NCI-H2081 (cell line): Measurements from ENCODE around the gene PTPRK.

Experiments
- DNase-seq, 2 experiments: peaks; one replicate each; lab custom pipeline; 2025; lab: John Stamatoyannopoulos, UW

The PTPRK gene

DNA sequence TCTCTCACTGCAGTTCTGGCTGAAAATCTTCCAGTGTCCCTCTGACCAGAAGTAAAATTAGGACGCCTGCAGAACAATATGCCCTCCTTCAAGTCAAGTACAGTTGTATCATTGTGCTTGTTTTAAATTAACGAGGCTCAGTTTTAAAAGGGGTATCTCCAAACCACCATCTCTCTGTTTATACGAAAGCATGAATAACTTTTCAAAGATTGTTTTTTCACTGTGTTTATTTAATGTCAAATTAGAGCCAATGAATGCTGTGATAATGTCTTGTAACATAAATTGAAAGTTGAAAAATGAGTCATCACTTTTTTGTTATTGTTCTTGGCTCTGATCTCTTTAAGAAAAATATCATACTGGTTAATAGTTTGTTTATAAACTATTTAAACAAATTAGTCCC, 388.8 kb downstream of the PTPRK start:
- DNase-seq = no peak

DNA sequence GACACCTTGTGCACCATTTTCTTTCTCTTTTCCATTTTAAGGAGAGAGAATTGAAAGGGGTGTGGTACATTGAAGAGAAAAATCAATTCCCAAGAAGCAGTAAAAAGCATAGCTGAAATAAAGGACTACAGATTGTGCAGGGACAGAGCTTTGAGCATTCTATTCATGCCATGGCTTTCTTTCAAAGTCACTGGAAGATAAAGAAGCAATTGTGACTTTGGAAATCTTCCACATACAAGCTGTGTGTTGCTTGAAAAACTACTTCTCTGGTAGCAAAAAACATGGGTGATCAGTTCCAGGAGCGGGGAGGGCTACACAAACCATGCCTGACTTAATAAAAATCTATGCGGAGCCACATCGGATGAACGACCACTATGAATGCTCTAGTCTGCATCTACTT, 389.4 kb downstream of the PTPRK start:
- DNase-seq = no peak

DNA sequence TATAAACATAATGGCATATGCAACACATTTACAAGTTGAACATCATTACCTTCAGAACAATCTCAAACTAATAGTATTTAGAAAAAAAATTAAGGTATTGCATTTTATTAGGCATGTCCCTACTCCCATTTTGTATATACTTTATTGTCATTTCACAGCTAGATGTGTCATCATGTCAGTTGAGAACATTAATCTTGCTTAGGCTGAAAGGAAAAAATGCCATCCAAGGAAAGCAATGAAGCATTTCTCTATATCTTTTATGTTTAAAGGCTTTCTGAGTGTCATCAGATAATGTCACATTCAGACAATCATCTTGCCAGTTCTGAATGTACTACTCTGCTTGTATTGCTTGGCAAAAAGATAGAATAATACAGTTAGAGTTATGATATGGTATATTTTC, 390.7 kb downstream of the PTPRK start:
- DNase-seq = no peak

DNA sequence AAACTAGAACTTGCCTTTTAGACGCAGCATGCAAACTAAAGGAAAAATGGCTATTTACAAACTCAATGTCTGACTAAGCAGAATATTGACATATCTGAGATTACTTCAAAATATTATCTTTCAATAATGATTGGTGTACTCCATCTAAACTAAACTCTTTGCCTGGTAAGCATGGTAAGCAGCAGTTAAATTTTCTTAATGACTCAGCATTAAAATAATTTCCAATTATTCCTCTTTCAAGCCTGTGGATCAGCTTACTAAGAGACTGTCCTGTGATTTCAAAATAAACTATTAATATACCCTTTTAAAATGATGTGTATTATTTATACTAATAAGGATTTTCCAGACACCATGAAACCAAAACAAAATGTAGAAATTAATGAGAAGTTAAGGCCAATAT, 392.7 kb downstream of the PTPRK start:
- DNase-seq = no peak

DNA sequence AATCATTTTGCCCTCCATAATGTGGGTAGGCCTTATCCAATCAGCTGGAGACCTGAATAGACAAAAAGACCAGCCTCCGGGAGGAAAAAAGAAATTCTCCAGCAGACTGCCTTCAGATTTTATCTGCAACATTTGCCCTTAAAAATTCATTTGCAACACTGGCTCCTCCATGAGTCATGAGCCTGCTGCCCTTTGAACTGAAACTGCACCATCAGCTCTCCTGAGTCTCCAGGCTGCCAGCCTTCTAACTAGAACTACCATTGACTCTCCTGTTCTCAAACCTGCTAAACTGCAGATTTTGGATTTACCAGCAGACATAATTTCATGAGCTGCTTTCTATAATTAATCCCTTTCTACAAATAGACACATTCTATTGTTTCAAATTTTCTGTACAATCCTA, 395.7 kb downstream of the PTPRK start:
- DNase-seq = no peak

DNA sequence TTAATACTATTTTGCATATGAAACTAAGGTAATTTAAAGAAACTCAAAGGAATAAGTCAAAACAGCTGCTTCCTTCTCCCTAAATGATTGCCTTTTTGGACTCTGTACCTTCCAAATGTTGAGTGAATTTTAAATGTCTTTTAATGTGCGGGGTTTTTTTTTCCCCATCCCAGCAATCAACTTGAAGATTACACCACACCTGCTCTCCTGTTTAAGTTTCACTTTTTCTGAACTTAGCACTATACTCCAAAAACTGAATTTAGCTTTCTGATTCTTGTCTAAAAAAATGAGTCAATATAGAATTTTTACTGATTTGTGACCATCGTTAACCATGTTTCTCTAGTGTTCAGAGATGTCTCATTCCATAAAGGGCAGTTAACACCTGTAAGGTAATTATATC, 398.8 kb downstream of the PTPRK start:
- no peak for DNase-seq

DNA sequence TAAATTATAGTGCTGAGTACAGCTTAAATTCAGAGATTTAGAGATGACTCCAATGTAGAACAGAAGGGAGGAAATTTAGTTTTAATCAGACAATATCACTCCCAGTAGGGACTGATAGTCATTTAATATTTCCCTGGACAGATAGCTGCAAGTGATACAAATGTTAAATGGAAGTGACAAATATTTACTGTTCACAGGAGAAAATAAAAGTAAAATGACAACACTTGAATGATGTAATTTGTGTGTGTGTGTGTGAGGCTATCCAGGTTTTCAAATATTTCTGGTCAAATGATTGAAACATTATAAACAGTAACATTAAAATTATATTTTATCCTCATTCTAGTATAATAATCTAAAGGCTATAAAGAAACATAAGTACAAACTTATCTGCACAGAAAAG, 399.2 kb downstream of the PTPRK start:
- DNase-seq = no peak

DNA sequence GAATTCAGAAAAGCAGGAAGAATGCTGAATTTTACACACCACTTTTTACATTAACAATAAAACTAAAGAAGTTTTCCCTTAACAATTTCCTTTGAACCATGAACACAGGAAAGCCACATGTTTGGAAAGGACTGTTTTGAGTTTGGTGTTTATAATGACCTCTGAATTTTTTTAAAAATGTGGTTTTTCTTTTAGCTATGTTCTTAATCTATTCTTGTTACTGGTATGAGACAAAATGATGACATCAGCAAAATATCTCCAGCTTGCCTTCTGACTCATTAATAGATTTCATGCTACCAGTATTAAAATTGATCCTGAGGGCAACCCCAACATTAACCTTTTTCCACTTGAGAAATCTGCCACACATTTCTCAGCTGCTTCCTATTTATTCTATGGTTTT, 402.0 kb downstream of the PTPRK start:
- no peak for DNase-seq

DNA sequence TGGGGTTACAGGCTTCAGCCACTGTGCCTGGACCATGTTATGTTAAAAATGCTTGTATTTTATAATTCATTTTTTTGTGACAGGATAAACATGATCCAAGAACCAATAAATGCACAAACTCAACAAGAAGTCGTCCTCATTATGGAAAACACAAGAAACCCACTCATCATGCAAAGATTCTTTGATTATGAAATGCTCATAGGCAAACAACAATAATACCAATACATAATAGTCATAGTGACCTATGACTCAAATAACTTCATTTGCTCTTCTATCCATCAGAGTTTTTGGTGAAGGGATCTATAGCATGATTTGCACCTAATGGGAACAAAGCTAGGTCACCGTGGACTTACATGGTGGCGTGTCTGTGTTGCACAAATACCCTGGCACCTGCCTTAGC, 402.5 kb downstream of the PTPRK start:
- DNase-seq = no peak

DNA sequence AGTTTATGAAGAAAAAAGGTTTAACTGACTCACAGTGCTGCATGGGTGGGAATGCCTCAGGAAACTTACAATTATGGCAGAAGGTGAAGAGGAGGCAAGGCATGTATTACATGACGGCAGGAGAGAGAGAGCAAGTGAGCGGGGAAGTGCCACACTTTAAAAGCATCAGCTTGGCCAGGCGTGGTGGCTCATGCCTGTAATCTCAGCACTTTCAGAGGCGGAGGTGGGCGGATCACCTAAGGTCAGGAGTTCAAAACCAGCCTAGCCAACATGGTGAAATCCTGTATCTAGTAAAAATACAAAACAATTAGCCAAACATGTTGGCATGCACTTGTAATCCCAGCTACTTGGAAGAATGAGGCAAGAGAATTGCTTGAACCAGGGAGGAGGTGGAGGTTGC, 406.2 kb downstream of the PTPRK start:
- no peak for DNase-seq

DNA sequence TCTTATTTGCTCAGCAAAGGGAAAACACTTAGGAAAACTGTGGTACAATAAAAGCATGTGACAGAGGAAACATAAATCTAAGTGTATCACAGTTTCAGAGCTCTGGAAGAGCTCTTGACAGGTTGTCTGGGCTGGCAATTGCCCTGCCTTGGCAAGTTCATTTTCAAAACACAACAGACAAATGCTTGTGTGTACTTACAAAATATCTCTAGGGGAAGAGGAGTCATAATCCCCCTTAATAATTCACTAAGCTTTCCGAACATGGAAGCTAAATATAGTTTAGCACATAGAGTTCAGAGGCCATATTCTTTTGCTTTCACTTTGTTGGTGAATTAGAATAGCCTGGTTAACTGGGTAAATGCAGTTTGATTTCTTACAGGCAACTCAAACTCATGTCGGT, 407.9 kb downstream of the PTPRK start:
- peak in 1 of 2 experiments; percentile 42 for DNase-seq

DNA sequence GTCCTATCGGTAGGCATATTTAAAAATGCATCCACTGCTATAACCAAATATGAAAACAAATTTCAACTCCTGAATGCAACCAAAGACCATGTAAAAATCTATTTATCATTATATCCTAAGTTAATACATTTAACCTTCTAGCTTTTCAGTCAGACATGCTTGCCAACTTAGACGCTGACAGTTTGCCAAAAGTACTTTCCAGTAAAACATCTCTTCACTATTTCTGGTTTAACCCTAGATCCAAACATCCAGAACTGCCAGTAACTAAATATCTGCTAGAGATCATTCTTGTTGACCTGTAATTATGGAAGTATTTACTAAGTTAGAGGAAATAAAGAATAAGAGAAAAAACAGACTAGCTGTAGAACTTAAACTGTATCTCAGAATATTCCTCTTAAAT, 409.3 kb downstream of the PTPRK start:
- DNase-seq = no peak

DNA sequence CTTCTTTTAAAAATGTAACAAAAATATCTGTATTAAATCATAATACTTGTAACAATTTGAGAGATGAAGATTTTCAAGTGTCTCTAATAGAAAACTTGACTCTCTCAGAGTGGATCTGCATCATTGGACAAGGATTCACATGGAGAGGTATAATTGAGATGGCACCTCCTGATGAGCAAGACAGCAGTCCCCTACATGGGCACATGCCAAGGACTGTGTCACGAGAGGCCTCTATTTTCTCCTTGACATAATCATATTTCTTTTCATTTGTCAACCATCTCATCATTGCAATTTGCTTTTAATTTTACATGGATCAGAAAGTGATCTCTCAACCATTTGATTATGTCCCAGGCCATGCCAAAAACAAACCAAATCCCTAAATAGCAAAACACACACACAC, 412.7 kb downstream of the PTPRK start:
- DNase-seq = no peak

DNA sequence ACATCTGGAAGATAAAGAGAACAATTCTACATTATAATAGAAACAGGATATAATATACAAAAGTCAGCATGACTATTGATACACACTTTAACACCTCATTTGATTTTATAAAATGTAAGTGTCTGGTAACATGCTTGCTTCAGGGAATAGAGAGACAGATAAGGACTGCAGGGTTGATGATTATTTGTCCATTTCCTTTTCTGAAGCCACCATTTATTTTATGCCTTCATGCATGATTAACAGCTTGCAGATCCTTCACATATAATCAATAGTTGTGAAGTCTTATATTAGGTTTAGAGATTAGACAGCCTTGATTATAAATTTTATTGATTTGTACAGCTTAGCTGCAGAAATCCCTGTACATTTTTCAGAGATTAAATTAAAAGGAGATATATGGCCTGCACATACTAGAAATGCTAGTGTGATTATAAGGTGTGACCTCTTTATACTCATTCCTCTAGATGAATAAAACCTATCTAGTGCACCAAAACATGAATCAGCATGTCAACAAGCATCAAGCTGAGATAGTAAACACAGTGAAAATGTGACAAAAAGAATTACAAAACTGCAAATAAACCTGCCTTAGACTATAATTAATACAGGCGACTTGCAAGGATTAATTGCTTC, 420.7 kb downstream of the PTPRK start:
- DNase-seq = no peak

DNA sequence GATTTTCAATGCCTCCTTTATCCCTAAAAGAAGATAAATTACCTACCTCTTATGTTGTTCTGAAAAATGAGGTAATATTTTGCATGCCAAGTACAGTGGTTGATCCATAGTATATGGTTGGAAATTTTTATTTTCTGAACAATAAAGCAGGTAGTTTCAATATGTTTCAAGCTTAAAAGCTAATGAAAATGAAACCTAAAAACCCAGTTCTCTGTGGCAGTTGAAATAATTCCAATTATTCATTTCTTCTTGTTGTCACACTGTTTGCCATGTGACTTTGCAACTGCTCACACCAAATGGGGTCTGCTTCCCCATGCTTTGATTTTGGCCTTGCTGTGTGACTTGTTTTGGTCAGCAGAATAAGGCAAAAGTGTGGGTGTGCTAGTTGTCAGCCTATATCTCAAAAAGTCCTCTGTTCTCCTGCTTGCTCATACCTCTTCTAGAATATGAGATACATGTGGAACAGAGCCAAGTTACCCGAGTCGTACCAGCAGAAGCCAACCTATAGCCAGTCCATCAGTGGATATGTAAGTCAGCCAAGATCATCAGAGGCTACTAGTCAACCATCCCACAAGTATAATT, 422.3 kb downstream of the PTPRK start:
- DNase-seq = no peak

DNA sequence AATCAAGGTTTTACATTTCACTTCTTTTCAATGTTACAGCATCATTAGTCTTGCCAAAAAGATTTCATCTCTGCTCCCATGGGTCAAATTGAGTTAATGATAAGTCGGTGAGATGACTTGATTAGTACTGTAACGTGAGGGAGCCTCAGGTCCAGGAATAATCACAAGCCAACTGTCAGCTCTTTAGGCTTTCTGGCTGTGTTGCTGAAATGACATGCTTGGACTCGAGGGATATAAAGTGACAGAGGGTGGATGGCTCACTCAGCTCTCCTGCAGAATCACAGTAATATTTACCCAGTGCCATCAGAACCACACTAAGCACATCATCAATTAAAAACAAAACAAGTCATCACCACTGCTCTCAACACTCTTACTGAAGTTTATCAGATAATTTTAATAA, 423.4 kb downstream of the PTPRK start:
- no peak for DNase-seq

DNA sequence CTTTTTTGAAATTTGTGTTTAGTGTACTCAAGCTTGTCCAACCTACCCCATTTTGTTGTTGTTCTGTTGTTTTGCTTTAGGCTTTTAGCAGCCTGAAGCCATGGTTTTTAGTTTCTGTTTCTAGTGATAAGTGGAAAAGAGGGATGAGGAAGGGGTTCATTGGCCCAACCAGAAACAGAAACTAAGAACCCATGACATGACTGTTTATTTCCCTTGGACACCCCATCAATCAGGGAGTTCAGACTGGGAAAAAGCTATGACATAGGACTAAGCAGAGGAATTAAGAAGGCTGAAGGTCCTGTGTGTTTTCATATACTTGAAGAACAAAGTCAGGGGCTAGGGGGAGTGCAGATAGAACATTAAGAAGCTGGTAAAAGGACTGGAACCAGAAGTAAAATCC, 425.0 kb downstream of the PTPRK start:
- DNase-seq = no peak

DNA sequence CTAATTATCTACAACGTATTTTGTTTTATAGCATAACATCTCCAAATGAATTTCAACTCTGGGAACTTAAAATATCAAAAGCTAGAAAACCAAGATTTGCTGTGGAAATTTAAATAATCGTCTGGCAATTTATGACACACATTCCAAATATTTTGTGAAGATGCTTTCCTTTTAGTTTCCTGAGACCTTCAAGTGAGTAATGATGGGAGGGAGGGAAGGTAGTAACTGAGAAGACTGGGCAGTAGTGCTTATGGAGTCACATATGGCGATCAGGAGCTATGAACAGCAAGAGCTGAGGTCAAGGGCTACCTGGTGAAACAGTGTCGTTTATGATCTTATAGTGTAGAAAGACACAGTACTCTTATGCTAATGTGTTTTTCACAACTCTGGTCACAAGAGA, 441.4 kb downstream of the PTPRK start:
- no peak for DNase-seq

DNA sequence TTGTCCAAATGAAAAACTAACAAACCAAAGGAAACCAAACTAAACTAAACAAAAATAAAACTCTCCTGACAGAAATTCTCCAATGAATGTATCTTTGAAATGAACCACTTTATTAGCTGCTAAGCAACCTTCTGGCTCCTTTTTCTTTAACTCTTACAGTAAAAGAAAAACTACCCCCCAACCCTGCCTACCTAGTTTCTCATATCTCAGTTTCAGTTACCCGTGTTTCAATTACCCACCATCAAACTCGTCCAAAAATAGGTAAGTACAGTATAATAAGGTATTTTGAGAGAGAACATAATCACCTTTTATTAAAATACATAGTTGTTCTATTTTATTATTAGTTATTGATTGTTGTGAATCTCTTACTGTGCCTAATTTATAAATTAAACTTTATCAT, 442.1 kb downstream of the PTPRK start:
- DNase-seq = no peak

DNA sequence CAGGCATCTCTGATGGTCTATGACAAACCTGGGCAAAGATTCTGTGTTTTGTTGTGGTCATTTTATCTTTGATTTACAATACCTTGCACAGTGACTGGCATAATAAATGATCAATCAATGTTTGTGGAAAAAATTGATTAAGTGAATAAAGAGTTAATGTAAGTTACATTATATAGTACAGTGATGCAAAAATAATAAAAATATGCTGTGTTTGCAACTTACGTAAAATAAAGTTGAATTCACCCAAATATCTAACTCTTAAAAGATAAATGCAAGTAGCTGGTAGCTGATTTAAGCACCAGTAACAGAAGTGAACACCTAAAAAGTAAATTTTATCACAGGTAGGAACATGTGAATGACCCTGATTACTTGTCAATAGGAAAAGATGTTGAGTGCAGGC, 443.6 kb downstream of the PTPRK start:
- no peak for DNase-seq

DNA sequence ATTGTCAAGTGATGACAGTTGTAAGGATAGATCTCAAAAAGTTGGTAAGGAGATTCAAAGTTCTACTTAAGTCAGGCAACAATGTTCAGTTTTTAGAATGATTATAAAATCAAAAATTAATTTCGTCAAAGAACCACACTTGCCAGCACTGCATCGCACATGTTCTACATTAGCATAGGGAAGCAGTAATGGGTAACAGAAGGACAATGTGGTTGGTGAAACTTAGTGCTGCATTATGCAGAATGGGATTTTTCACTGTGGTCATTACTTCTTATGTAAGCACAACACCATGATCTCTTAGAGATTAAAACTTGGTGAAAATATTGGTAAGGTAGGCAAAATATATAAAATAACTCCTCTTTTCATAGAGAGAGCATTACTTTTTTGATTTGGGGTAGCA, 445.8 kb downstream of the PTPRK start:
- DNase-seq = no peak

DNA sequence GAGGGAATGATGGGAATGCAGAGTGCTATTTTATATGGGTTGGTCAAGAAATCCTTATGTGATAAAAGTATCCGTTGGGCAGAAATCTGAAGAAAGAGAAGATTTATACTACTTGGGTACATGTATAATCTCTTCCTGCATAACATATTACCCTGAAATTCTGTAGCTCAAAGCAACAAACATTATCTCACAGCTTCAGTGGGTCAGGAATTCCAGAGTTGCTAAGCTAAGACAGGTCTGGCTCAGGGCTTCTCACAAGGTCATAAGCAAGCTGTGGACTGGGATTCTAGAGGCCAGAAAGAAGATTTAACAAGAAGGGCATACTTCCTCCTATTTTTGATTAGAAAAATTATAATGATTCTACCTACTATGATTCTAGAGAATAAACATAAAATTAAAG, 447.0 kb downstream of the PTPRK start:
- no peak for DNase-seq

DNA sequence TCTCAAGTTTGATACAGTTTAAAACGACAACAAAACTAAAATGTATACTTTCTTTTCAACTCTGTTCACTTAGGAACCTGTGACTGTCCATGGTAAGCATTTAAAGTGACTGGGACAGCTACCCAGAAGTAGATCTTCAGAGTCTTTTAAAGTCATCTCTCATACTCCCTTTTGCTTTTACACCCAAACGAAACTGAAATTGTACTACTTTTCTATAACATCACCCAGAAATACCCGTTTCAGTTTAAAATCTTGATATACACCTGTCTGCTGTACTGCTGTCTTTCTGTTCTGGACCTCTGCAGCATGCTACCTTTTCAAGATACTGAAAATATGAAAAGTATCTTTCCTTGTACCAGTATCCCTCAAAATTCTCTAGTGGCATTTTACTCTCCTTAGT, 449.2 kb downstream of the PTPRK start:
- no peak for DNase-seq

DNA sequence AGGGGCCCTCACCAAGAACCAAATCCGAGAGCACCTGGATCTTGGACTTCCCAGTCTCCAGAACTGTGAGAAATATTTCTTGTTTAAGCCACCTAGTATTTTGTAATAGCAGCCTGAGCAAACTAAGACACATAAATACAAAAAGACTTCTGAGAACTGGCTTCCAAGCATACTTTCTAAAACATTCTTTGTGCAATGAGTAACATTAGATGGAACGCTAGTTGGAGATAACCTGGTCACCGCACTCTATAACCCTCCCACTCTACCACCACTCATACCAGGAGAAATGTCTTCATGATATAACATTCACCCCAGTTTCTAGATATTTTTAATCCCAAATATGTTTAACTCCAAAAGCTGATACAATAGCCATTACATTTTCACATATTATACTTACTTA, 450.0 kb downstream of the PTPRK start:
- no peak for DNase-seq

DNA sequence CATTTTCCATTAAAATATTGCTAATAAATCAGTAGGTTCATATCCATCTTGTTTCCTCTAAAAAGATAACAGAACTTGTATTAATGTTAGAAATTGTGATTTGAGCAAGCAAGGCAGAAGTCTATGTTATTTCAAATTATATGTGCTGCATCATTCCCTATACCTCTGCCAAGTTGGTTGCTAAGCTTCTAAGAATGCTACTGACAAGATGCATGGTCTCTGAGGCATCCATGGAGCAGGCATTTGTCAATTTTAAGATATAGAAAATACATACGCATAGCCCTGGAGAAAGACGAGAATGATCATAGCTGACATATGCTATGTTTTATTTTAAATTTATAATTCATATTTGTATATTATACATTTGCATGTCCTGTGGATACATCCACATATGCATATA, 451.2 kb downstream of the PTPRK start:
- no peak for DNase-seq
